ENCODE measurements around the gene SLIT3.
A peak's percentile ranks its signal among the peaks of the same experiment; 100 is the strongest.

The SLIT3 gene

DNA sequence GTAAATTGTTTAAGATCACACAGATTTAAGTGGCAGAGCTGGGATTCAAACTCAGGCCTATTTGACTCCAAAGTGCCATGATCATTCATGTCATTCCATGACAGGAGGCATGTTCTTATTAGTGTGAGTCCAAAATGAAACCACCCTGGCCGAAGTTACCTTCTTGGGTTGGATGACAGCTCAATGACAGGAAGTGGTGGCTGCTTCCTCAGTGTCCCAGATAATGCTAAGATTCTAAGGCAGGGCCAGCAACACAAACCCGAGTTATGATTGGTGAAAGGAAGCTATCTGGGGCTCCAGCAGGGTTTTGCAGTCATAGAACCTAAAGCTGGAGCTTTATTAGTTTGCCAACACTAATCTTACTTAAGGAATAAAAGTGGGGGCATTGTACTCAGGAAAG lies 340.4 kb downstream of the SLIT3 start:
- DNase-seq: no peak

DNA sequence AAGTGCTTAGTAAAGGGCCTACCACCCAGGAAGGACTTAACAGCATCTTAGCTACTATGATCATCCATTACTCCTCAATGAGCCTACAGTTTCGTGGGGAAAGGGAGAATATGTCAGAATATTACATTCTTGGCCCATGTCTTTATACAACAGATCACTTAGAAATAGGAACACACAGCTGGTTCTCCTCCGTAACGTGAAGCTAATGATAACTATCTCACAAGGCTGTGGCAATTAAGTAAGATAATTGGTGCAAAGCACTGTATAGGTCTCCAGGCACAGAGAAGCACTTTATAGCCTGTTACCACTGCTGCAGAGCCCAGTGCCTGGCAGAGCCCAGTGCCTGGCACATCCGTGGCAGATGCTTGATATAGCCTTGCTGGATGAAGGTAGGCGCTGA lies 347.6 kb downstream of the SLIT3 start:
- DNase-seq: no peak

DNA sequence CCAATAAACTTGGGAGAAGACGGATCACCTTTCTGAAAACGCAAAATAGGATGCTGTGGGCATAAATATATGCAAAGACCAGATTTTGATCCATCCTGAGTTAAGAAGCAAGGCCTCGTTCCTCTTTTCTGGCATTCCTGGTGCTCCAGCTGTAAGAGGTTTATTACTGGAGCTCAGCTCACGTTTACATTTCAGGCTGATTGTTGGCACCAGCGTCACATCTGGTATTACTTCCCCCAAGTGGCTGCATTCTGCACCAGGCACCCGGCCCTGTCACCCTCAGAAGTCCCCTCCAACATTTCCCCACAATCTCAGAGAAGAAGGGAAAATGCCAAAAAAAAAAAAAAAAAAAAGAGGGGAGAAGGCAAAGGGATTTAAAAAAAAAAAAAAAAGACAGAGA lies 348.7 kb downstream of the SLIT3 start:
- no peak for DNase-seq

DNA sequence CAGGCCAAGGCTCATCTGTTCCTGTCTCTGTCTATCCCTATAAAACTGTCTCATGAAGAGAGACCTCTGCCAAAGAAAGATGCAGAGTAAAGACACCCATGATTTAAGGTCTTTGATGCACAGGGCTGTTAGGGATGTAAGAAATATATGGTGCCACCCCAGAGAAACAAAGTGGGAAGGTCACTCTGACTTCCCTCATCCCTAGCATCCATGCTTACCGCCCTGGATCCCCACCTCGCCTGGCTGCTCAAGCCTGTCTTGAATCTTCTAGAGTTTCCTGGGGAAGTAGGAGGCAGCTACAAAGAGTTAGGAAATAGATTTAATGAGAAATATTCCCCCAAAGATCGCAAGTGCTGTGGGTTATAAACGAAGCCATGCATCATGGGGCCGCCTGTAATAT lies 349.2 kb downstream of the SLIT3 start:
- no peak for DNase-seq

DNA sequence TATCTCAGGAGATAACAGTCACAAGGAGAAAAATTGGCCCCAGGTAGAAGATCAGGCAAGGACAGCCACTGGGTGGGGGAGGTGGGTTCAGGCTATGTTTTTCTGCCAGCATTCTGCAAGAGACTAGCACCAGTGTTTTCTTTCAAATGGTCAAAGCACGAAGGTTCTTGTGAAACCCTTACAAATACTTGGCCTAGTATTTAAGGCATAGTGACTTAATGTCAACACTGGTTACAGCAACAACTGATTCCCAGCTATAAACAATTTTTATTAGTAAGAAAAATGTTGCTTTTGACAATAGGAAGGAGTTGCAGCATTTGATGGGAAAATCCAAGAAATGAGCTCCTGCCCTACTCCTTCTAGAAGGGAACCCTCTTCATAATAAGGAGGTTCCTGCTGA lies 349.6 kb downstream of the SLIT3 start:
- DNase-seq: no peak

DNA sequence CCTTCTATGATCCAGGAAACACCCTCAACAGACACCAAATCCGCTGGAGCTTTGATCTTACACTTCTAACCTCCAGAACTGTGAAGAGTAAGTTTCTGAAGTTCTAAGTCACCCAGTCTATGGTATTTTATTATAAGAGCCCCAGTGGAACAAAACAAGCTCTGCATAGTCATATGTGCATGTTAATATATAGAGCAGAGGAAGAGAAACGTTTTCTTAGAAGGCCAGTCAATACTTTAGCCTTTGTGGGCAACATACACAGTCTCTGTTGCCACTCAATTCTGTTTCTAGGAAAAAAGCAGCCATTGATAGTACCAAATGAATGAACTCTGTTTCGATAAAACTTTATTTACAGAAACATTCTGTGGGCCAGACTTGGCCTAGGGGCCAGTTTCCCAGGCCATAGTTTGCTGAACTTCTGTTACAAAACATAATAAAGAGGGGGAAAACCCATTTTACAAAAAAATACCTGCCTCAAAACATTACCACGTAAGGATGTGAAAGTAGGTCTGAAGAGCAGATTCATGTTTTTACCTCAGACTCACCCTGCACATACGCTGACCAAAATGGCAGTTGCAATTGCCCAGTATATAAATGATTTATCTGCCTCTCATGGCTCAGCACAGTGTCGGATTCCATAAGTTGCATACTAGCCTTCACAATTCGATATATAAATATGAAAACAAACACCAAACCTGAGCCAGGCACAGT lies 350.5 kb downstream of the SLIT3 start:
- no peak for DNase-seq

DNA sequence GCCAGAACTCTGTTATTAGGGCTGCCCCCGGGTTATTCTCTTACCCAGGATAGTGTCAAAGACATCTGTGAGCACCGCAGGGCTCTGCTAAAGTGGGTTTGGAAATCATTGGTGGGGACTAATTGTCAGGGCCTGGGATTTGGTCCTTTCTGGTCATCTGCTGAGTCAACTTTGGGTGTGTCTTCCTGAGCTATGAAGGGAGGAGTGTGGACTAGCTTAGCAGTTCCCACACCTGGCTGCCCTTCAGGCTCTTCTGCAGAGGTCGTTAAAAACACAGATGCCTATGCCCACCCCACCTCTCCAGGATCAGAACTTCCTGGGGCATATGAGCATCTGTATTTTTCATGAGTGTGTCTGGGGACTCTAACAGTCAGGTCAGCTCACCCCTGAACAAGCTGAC lies 352.2 kb downstream of the SLIT3 start:
- DNase-seq: no peak

DNA sequence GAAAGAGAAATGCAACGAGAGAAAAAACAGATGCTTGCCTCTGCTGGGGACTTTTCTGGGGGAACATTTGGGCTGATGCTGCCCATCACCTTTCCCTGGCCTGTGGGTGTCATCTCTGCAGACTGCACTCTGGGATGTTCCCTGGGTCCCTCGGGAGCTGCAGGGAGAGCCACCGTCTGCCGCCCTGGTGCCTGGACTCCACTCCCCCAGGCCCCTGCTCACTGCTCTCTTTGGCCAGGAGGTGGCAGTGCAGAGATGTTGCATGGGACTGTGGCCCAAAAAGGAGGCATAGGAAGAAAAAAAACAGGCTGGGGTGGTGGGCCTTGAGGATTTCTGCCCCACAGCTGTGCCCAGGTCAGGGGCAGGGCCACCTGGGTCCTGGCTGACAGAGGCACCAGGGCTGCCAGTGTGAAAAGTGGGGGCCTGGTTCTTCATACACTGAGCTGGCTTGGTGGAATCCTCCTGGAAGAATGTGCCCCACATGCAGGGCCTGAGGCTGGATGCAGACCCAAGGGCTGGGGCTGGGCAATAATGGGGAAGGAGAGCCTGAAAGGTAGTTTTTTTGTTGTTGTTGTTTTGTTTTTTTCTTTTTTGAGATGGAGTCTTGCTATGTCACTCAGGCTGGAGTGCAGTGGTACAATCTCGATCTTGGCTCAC lies 353.6 kb downstream of the SLIT3 start:
- peak; percentile 69 for DNase-seq

DNA sequence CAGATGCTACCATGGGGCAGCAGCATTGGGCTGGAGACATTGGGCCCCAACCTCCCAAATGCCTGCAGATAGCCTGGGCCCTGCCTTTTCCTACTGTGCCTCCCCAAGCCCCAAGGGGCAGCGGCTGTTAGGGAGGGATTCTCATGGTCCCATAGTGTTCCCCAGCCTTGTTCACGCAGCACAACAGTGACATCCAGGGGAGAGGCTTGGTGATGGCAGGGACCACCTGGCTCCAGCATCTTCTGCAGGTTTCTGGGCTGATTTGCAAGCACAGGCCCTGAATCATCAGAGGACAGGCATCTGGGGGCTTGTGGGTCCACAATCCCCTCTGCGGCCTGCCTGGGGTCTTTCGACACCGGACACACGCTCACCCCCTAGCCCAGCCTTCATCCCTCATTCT lies 354.6 kb downstream of the SLIT3 start:
- peak; percentile 29 for DNase-seq

DNA sequence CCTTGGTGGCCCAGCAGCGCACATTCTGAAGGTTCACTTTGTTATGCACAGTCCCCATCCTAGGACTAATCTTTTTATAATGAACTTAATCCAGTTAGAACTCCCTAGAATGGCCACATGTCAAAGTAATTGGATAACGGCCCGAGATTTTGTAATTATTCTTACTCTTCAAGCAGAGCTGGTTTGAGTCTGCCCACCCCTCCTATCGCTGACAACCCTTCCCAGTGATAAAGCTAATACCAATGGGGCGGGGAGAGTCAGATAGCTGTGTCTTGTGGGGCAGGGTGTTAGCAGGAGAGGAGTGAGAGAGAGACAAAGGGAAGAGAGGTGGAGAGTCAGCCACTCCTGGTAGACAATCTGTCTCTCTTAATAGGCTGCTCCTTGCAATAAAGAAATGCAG lies 356.9 kb downstream of the SLIT3 start:
- no peak for DNase-seq

DNA sequence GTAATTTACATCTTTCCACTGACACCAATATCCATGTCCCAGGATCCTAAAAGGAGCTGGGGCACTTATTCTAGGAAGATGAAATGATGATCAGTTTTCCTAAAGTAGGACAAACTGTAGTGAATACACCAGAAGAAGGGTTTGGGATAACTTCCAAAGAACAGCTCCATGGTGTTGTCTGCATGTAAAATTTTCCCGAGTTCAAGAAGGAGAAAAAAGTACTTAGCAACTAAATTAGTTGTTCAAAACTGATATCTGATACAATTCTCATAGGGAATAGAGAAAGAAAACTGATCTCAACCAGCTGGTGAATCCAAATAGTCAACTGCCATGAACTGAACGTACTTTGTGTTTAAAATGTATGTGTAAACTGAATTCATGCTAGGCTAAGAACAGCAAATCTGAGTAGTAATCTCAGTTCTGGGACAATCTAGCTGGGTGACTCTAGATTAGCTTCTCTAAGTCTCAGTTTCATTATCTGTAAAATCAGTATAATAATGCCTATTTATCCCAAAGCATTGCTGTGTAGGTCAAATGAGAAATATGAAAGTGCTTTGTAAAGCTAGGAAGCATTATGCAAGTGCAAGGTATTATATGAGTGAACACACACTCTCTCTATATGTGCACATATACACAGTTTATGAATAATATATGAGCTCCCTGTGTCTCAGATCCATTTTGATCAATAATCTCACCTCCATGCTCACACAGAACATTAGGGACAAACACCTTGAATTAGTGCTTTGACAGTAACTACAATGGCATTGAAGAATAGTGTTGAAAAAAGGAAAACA lies 357.7 kb downstream of the SLIT3 start:
- DNase-seq: no peak

DNA sequence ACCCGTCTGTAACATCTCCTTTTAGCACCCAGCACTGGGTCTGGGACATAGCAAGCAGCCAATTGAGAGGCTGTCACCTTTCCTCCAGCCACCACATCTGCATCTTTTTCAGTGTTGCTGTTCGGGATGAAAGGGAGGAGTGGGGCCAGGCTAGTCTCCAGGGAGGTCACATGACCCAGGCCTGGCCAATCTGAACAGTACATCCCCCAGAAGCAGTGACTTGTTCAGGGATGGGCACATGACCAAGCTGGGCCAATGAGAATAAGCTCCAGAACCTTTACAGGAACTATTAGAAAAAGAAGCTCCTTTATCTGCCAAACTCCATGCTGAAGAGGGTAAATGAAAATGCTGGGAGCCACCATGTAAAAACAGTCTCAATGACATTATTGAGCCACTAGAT lies 359.0 kb downstream of the SLIT3 start:
- DNase-seq: no peak

DNA sequence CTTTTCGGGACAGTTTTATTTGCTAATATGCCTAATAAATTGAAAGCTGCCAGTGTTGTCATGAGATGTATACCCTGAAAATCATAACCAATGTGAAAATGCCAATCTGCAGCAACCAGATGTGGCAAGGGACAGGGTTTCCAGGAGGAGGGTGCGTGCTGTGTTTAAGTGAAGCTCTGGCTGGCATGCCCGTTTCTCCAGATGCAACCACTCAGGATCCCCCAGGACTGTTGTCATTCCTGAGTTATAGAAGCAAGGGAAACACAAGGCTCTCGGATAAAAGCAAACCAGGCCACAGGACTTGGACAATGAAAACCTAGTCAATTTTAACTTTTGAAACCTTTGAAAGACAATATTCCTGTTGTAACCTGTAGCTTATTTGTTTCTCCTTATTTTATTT lies 360.2 kb downstream of the SLIT3 start:
- no peak for DNase-seq

DNA sequence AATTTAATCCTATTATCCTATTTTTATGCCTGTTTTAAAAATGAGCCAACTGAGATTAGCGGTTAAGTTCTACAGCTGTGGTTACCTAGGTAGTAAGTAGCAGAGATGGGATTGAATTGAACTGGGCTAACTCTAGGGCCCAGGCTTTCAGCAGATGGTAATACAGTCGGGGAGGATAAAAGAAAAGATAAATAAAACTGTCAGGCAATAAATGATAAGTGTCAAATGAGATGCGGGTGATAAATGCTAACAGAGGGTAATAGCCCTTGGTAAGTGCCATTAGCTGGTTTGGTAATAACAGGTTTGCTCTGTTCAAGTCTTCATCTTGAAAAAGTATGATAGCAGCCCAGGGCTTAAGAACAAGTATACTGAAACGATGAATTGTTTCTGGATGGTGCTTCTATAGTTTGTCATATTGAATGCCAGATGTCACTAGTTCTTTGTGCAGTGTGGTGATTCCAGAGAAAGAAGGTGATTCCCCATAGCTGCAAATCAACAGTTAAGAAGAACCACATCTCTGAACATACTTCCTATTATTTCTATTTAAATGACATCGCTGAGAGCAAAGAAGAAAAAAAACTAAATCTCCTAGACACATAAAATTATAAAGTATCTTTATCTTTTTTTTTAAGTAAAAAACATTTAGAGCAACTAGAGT lies 360.9 kb downstream of the SLIT3 start:
- DNase-seq: no peak

DNA sequence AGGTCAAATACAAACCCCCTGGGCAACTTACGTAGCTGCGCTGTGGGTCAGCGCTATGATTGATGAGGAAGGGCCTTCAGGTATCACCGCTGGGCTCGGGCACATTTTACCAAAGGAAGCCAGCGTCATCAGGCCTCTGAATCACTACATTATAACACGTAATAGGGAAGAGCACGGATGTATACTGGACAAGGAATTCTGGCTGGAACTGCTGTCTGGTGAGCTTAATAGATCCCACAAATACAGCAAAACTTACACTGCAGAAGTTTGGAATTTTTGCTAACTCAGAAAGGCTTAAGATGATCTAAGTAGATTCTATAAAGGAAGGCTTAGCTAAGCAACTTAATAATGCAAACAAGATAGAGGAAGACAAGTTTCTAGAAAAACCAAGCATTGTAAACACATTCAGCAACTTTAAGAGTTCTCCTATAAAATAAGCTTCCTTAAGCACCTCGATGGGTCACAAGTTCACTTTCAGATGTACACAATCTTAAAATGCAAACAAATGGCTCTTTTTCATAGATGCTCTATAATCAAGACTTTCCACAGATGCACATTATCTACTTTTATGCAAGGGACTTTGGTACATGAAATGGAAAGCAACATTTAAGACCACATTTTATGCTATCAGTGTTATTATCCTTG lies 361.7 kb downstream of the SLIT3 start:
- DNase-seq: no peak

DNA sequence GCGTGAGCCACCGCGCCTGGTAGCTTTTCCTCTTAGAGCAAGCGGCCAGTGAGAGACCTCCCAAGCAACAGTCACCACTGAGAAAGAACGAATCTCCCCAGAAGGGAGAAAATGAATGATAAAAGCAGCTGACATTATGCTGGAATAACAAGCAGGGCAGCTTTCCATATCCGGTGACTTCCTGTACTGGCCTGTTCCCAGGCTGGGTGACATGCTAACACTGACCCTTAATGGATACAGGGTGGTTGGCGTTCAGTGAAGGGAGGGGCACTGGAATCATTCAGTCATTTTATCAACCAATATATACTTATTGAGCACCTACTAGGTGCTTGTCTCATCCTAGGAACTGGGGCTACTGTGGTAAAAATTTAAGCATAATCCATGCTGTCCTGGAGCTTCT lies 364.4 kb downstream of the SLIT3 start:
- no peak for DNase-seq

DNA sequence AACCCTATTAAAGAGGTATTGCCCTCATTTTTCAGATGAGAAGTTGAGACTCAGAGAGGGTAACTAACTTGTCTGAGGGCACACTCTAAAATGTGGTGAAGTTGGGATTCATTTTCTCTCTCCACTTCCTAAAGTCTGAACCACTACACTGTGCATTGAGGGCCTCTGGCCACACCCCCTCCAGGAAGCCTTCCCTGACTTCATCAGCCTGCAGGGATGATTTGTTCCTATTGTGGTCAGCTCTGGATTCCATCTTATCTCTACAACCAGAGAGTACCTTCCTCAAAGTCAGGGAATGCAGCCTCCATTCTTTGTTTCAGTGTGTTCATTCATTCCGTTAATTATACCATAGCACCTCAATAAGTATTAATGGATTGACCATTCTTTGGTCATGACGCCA lies 365.8 kb downstream of the SLIT3 start:
- no peak for DNase-seq

DNA sequence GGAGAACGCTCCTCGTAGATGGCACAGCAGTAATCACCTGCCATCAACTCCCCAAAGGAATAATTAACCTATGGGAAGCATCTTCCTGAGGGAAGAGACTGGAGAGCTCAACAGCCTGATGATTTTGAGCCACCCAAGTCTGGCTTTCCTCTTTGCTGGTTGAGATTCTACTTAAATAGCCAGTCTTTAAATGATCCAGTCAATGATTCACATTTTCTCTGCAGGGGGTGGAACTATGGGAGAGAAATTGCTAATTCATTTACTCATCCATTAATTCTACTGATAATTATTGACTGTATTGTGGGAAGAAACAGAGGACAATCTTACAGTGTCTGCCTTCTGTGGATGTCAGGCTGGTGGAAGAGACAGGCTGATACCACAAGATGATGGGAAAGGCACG lies 366.8 kb downstream of the SLIT3 start:
- DNase-seq: no peak

DNA sequence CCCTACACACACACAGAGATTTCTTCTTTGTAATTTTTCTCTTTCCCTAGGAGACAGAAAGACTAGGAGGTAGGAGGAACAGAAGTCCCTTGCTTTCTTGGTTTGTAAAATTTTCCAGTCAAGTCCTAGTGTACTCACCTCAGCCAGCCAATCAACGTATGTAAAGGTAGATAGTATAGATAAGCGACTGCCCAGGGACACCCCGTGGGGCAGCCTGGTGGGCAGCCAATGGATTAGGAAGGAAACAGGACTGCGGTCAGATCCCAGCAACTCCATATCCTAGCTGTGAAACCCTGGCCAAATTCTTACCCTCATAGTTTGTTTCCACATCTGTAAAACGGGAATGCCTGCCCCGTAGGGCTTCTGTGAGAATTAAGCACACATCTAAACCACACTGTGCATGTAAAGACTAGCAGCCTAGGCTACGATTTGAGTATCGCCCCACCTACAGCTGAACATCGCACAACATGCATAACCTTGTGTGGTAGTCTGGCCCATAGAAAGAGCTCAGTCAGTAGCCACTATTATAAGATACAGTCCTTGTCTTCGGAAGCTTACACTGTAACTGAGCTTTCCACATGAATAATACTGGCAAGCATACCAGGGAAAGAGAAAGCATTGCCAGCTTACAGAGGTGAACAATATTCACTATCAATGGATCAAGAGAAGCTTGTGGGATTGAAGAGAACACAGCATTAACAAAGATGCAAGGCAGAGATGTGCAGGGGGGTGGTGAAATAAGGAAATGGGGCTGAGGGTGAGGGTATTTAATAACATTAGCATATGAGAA lies 368.3 kb downstream of the SLIT3 start:
- no peak for DNase-seq

DNA sequence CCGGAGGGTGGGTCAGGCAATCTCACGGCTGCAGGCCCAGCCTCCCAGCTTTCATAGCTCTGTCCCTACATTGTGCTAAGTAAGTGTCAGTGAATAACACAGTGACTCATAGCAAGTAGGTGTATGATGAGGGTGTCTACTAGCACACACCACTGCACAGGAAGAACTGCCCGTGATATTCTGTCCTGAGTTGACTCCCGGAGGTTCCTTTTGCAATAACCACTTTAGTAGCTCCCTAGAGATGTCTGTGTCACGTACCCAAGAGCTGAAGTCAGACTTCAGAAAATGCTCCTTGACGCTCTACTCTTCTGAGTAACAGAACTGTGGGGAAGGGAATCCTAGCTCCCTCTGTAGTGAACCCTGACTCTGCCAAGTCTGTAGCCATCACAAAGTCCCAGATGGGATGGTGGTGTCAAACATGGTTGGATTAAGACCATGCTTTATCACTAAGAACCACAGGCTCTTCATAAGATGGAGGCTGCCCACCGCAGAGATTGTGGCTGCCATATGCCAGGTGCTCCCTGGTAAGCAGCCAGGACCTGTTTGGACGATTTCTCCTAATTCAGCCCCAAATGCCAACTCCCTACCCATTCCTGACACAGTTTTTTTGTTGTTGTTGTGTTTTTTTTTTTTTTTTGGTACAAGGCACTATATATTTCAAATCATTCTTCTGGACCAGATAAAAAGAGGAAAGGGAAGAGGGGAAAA lies 369.1 kb downstream of the SLIT3 start:
- DNase-seq: no peak

DNA sequence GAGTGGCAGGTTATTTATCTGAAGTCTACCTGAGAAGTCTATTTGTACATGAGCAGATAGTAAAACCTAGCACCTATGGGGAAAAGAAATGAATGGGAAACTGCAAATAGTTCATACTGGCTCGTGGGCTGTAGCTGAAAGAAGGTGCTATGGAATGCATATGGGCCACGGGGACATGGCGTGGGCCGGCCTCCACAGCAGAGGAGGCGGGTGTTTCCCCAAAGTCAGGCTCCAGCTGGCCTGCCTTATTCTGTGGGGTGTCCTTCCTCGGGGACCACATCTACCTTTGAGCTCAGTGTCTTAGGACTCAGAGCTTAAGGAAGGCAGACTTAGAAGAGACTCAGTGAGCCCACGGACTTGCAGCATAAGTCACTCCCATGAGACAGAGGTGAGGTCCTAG lies 371.3 kb downstream of the SLIT3 start:
- DNase-seq: no peak

Measured in right kidney (tissue), 1 donor.